ENCODE results near the gene SEMA6B.

The SEMA6B gene

DNA sequence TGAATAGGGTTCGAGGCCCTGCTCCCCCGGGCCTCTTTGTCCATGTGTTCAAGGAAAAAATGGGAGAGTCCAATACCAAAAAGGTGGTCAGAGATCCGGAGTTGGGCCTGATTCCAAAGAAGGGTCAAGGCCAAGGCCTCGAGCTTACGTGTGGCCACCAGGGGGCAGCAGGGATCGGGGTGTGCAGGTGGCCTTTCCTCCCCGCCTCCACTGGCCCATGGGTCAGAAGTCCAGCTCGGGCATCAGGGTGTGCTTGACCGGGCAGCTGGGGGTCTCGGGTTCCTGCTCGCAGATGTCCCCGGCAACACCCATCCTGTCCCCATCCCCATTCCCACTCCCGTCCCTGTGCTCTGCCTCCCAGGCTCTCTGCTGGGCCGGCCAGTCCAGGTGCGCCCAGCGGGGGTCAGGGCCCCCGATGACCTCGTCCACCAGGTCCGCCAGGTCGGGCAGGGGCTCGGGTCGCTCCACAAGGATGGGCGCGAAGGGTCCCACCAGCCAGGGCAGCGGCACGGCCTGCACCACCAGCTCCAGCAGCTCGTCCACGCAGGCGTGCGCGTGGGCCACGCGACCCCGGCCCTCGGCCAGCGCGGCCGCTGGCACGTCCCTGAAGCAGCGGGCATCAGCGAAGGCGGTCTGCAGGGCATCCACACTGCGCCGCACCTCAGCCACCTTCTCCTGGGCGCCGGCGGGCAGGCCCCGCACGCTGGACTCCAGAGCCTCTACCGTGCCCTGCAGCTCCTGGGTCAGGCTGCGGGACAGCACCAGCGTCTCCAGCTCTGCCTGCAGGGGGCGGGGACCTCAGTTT is 36.0 kb downstream of the SEMA6B start:
- DNase-seq = no peak

DNA sequence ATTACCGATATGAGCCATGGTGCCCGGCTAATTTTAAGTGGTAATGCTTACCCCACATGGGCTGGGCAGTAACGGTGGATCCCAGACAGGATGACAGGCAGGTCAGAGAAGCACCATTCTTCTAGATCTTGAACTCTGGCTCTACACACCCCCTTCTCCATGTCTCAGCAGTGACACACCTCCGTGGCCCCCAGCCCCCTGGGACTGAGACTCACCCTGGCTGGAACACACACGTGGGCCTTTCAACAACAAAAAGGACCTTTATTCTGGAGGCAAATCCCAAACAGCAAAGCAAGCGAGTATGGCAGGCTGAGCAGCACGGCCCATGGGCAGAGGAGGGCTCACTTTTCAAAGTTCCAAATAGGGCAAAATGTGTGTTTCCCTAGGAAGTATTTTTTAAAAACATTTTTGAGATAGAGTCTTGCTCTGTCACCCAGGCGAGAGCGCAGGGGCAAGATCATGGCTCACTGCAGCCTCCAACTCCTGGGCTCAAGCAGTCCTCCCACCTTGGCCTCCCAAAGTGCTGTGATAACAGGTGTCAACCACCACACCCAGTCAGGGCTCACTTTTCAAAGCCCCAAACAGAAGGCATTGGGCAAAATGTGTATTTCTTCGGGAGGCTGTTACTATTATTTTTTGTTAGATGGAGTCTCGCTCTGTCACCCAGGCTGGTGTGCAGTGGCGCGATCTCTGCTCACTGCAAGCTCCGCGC is 37.0 kb downstream of the SEMA6B start:
- DNase-seq = no peak

DNA sequence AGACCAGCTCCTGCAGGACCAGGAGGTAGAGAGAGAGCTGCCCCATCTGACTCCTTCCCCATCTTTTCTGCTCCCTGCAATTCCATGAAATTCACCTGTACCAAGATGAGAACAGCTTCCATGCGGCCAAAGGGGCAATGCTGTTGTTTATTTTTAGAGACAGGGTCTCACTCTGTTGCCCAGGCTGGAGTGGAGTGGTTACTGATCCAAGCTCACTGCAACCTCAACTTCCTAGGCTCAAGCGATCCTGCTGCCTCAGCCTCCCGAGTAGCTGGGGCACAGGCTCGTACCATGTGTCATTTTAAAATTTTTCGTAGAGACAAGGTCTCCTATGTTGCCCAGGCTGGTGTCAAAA is 37.6 kb downstream of the SEMA6B start:
- no peak for DNase-seq

DNA sequence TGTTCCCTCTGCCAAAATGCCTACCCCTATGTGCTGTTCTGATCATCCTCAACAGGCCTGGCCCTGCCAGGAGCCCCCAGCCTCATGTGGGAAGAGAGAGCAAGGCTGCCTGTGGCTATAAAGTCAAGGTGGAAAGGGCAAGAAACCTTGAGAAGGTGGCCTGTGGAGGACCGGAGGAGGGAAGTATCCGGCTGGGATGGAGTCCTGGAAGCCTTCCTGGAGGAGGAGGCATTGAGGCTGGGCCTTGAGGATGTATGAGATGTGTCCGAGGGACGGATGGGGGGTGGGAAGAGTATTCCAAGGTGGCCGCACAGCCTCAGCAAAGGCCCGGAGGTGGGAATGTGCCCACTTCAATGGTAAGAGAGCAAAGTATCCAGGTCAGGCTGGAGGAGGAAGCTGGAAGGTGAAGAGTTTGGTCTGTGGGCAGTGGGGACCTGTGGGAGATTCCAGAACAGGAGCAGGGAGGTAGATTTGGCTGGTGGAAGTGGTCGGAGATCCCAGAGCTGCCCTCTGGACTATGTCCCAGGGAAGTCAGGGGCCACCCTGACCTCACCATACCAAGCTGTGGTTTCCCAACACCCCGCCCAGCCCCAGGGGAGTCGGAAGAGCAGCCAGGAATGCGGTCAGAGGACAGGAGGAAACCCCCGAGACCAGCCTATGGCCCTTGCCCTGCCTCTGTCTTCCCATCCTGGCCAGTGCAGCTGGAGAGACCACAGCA is 38.2 kb downstream of the SEMA6B start:
- no peak for DNase-seq

DNA sequence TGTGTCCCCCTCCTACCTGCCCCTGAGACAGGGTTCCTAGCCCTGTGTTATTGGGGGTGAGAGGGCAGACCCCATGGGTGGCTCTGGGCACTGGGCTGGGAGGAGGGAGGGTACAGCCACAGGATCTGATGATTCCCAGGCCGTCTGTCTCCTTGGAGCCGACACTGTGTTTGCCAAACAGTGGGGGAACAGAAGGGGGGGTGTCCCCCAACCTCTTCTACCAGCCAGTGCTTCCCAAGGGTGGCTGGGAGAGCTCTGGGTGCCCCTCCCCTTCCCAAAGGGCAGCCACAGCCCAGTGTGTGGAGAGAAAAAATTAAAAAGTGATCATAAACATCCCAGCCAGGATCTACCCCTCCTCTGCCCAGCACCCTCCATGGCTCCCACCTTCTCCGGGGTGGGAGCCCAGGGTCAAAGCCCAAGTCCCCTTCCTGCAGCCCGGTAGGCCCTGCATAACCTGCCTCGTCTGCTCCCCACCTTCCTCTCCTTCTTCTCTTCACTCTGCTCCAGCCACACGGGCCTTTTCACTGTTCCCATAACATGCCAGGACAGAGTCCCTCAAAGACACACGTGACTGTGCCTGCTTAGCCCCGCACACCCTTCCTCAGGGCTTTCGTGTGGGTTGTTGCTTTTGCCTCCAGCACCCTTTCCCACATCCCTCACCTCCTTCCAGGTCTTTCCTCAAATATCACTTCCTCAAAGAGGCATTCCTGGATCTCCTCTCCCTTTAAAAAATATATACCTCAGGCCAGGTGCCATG is 39.8 kb downstream of the SEMA6B start:
- DNase-seq = no peak

DNA sequence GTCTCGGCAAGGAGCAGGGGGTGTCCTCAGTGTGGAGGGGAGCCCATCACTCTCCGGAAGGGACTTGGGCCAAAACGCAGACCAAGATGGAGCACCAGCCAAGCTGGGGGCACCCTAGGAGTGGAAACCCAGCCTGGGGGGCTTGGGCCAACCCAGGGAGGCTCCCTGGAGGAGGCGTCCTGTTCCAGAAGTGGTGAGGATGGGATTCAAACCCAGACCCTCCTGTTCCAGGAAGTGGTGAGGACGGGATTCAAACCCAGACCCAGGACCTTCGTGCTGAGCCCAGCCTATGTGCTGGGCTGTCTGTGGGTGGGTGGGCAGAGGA is 40.4 kb downstream of the SEMA6B start:
- no peak for DNase-seq

DNA sequence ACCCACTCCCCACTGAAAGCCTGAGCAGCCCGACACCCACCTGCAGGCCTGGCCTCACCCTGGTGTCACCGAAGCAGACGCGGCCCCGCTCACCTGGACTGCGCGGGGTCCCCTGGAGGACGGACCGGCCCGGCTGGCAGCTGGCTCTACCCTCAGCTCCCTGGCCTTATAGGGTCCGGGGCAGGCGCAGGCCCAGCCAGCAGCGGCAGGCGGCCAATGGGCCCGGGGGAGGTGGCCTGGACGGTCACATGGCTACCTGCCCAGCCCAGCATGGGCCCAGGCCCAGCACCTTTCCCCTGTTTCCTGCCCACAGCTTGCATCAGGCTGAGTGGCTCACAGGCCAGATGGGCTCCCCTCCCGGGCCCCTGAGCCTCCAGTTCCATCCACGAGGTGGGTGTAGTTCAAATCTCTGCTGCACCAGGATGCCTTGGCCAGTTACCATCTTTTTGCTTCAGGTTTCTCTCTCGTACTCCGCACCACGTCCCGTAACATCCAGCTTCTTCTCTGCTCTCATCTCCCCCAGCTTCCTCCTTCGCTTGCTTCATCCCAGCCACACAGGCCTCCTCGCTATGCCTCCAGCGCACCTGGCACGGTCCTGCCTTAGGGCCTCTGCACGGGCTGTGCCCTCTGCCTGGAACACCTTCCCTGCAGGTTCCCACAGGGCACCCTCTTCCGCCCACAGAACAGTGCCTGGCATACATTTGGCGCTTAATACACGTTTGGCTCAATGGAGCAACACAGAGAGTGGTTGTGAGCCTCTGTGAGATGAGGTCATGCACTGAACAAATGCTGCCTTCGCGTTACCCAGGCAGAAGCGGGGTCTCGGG is 40.9 kb downstream of the SEMA6B start, which contains the start of gene PLIN4:
Gene PLIN4, minus strand, starts transcription at position 142 of the 827 bp plus-strand sequence. CDS start 214 bp downstream, outside the sequence.
- peak in 1 of 2 donors; percentile 26 for DNase-seq

DNA sequence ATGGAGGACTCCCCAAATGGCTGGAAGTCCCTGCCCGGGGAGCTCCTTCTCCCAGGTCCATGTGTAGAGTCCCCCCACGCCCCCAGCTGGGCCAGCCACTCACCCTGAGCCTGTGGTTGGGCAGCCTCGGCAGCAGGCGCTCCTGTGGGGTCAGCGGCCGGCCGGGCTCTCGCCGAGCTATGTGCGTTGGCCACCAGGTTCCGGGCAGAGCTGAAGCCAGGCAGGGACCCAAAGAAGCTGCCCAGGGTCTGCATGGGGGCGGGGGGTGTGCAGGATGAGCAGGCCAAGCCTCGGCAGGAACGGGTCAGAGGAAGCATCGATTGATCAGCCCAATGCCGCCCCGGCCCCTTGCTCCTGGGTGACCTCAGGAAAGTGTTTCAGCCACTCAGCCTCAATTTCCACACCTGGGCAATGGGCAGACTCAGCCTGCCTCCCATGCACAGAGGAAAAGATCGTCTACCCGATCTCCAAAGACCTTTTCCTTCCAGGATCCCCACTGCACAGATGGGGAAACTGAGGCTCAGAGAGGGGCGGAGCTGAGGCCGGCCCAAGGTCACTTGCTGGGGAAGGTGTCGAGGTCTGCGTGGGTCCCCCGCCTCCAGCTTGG is 41.9 kb downstream of the SEMA6B start:
- DNase-seq = no peak

DNA sequence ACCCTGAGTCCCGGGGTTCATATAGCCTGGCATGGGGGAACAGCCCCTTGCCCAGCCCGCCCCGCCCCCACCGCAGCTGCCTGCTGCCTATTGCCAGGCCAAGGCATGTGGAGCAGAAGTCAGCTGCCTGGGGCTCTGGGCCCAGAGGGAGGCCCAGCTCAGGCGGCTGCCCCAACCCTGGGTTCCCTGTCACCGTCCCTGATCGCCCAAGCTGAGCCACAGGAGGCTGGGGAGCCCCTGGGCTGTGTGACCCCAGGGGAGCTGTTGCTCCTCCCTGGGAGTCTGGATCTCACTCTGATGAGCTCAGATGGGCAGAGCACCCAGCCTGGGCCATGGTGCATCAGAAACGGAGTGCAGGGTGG is 42.6 kb downstream of the SEMA6B start:
- no peak for DNase-seq

DNA sequence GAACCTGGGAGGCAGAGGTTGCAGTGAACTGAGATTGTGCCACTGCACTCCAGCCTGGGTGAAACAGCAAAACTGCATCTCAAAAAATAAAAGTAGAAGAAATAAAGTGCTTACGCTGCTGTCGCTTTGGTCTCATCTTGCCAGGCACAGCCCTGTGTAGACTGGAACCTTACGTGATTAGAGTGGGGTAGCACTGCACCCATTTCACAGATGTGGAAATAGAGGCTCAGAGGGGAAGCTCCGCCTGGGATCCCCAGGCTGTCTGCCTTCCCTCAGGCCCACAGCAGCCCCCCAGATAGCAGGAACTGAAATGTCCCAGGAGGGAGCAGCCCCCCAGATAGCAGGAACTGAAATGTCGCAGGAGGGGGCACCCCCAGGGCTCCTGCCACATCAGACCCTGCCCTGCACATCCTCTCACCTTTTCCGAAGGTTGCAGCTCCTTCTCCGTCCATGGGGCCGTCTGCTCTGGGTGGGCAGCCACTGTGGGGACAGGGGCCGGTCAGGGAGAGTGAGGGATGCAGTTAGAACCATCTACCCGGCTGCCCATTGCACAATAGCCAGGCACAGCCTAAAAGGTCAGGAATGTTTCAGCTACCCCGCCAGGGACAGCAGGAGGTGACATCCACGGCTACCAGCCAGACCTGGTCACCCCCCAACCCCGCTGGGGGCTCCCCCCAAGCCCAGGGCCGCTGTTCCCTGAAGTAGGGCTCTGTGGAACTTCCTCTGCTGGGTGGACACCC is 43.1 kb downstream of the SEMA6B start:
- DNase-seq = no peak

DNA sequence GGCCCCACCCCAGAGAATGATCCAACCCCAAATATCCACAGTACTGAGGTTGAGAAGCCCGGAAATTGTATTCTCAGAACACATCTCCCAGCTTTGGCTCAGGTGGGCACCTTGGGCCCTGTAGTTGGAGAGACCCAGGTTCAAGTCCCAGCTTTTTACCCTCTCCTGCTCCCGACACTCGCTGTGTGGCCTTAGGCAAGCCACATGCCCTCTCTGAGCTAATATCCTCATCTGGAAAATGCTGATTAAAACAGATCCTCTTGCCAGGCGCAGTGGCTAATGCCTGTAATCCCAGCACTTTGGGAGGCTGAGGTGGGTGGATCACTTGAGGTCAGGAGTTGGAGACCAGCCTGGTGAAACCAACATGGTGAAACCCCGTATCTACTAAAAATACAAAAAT is 43.8 kb downstream of the SEMA6B start:
- no peak for DNase-seq

DNA sequence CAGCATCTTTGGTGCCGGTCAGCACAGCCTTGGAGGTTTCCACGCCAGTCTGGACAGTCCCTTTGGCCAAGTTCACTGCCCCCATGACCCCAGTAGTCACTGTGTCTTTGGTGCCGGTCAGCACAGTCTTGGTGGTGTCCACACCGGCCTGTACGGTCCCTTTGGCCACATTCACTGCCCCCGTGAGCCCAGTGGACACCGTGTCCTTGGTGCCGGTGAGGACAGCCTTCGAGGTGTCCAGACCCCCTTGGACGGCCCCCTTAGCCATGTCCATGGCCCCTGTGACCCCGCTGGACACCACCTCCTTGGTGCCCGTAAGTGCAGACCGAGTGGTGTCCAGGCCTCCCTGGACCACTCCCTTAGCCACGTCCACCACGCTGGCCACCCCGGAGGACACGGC is 46.2 kb downstream of the SEMA6B start:
- no peak for DNase-seq

DNA sequence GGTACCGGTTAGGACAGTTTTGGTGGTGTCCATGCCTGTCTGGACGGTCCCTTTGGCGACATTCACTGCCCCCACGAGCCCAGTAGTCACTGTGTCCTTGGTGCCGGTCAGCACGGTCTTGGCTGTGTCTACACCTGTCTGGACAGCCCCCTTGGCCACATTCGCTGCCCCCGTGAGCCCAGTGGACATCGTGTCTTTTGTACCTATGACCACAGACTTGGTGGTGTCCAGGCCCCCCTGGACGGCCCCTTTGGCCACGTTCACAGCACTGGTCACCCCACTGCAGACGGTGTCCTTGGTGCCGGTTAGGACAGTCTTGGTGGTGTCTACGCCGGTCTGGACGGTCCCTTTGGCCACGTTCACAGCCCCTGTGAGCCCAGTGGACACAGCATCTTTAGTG is 47.4 kb downstream of the SEMA6B start:
- DNase-seq = no peak

DNA sequence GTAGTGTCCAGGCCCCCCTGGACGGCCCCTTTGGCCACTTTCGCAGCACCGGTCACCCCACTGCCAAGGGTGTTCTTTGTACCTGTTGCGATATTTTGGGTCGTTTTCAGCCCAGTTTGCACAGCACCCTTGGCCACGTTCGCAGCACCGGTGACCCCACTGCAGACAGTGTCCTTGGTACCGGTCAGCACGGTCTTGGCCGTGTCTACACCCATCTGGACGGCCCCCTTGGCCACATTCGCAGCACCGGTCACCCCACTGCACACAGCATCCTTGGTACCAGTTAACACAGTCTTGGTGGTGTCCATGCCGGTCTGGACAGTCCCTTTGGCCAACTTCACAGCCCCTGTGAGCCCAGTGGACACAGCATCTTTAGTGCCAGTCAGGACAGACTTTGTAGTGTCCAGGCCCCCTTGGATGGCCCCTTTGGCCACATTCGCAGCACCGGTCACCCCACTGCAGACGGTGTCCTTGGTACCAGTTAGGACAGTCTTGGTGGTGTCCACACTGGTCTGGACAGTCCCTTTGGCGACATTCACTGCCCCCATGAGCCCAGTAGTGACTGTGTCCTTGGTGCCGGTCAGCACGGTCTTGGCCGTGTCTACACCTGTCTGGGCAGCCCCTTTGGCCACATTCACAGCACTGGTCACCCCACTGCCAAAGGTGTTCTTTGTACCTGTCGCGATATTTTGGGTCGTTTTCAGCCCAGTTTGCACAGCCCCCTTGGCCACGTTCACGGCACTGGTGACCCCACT is 48.0 kb downstream of the SEMA6B start:
- no peak for DNase-seq

DNA sequence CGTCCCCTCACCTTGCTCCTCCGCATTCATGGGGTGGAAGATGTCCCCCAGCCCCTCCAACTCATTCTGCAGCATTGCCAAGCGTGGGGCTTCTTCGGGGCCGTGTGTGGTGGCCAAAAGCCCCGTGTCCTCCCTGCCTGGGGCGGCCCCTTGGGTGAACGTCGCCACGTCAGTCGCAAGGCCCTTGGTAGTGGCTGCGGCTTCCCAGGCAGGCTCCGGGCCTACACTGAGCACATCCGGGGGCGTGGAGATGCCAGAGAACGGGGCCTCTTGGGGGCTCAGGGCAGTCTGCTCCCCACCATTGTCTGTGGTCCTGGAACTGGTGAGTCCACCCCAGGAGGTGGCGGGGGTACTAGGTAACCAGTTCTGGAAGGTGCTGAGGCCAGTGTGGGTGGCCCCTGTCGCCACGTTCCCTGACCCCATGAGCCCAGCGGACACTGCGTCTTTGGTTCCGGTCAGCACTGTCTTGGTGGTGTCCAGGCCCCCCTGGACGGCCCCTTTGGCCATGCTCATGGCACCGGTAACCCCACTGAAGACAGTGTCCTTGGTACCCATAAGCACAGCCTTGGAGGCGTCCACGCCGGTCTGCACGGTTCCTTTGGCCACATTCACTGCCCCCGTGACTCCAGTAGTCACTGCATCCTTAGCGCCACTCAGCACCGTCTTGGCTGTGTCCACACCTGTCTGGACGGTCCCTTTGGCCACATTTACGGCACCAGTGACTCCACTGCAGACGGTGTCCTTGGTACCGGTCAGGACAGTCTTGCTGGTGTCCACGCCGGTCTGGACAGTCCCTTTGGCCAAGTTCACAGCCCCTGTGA is 48.8 kb downstream of the SEMA6B start:
- no peak for DNase-seq

DNA sequence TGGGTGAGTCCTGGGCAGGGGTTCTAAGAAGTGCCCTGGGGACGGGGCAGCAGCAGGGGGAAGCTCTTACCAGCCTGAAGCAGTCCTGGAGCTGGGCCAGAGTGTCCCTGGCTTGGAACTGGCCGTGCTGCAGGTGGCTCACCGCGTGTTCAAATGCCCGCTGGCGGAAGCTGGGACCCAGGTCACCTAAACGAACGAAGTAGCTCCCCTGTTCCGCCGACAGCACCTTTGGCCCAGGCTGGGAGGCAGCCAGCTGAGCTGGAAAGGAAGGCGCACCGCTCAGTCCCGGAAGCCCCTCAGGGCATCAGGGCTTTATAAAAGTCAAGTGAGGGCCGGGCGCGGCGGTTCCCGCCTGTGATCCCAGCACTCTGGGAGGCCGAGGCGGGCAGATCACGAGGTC is 50.8 kb downstream of the SEMA6B start:
- no peak for DNase-seq

DNA sequence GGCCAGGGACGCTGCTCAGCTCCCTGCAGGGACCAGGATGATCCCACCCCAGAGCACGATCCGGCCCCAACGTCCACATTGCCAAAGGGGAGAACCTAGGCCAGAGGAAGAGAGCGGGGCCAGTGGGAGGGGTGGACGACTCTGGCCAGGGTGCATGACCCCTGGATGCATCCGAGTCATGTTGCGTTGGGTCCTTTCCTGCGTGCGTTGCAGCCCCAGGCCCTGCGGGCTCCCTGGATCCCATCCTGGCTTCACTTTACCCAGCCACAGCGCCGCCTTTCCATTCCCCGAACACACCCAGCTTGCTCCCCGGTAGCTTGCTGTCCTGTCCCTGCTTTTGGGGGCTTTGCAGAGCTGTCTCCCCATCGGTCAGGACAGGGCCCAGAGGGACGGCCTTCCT is 51.7 kb downstream of the SEMA6B start:
- no peak for DNase-seq

DNA sequence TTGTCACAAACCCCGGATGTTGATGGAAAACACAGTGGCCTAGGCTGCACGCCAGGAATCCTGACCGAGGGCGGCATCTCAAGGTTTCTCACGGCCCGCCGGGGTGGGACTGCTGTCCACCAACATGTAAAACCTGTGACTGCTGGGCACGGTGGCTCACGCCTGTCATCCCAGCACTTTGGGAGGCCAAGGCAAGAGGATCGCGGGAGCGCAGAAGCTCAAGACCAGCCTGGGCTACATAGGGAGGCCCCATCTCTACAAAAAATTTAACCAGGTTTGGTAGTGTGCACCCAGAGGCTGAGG is 52.4 kb downstream of the SEMA6B start:
- no peak for DNase-seq

DNA sequence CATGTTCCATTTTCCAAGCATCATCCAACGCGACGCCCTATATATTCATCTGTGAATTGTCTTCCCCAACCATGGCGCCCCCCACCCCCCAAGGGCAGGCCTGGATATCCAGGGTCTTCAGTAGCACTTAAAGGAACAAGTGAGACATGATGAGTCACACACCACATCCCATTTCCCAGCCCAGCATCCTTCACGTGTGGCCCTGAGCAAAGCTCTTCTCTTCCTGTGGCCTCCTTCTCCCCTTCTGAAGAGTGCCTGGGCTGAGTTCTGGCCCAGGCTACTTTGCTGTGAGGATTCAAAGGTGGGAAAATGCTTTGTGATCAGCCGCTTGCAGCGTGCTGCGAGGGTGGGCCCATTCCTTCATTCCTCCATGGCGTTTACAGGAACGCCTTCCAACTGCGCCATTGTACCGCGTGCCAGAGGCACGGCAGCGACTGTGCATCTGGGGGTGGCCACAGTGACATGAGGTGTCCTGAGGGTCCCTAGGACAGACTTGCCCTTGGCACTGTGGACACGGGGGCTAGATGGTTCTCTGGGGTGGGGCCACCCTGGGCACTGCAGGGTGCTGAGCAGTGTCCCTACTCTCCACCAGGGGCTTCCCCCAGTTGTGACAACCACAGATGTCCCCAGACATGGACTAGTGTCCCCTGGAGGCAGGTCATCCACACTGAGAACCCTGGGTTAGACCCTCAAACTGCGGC is 52.9 kb downstream of the SEMA6B start:
- DNase-seq = no peak

Data from hippocampal formation (tissue), 2 donors.